Hematopoietic multipotent progenitor cell treated with erythropoietin and hydrocortisone succinate and interleukin-3 and kit ligand, for 8 days (in vitro differentiated cells): Measurements from ENCODE around the gene USP30.
"Not testable (repeated sequence)": the region's sequence is repeated elsewhere in the genome, so short reads cannot be mapped to it uniquely, and the experiment has no call there.

Experiments used
- DNase-seq: peaks from one replicate; pipeline ENCODE4 v3.0.0-alpha.2; 2015

The USP30 gene

GRCh38 chr12:109053382-109054123 is 1.2 kb downstream of the USP30 start:
- peak; percentile 24 for DNase-seq

GRCh38 chr12:109054124-109054513 is 1.7 kb downstream of the USP30 start:
- DNase-seq: not testable (repeated sequence)

- DNase-seq: no peak
Measured at GRCh38 chr12:109054520-109054919, 2.1 kb downstream of the USP30 start.

- DNase-seq: no peak
Measured at GRCh38 chr12:109056891-109057290, 4.5 kb downstream of the USP30 start.

GRCh38 chr12:109057376-109057775 is 5.0 kb downstream of the USP30 start:
- no peak for DNase-seq

GRCh38 chr12:109058773-109059172 is 6.4 kb downstream of the USP30 start:
- no peak for DNase-seq

GRCh38 chr12:109064143-109064542 is 11.8 kb downstream of the USP30 start:
- no peak for DNase-seq

GRCh38 chr12:109065154-109065852 is 12.9 kb downstream of the USP30 start:
- DNase-seq: no peak

GRCh38 chr12:109065853-109066193 is 13.4 kb downstream of the USP30 start:
- no peak for DNase-seq

- DNase-seq: no peak
Measured at GRCh38 chr12:109069307-109070271, 17.2 kb downstream of the USP30 start.

GRCh38 chr12:109074866-109075265 is 22.5 kb downstream of the USP30 start:
- no peak for DNase-seq

GRCh38 chr12:109082751-109083150 is 30.4 kb downstream of the USP30 start:
- DNase-seq: no peak

- DNase-seq: no peak
Measured at GRCh38 chr12:109084425-109084824, 32.0 kb downstream of the USP30 start.

GRCh38 chr12:109085590-109085989 is 33.2 kb downstream of the USP30 start:
- no peak for DNase-seq

- DNase-seq: no peak
Measured at GRCh38 chr12:109087250-109087649, 34.9 kb downstream of the USP30 start.

GRCh38 chr12:109088818-109089217 is 36.4 kb downstream of the USP30 start:
- no peak for DNase-seq

- DNase-seq: no peak
Measured at GRCh38 chr12:109089683-109090082, 37.3 kb downstream of the USP30 start.

GRCh38 chr12:109092497-109093021 is 40.2 kb downstream of the USP30 start:
- peak; percentile 34 for DNase-seq

- peak; percentile 94 for DNase-seq
Measured at GRCh38 chr12:109093022-109093918, 40.9 kb downstream of the USP30 start, which contains the start of gene ALKBH2. Gene ALKBH2 (minus strand): TSS chr12:109093472. CDS start chr12:109092786, 686 bp downstream.

GRCh38 chr12:109097140-109097434 is 44.7 kb downstream of the USP30 start:
- DNase-seq: no peak

GRCh38 chr12:109097435-109098182 is 45.2 kb downstream of the USP30 start, which contains the start of gene UNG:
Gene UNG (plus strand): TSS chr12:109097597. CDS start chr12:109097680, 83 bp downstream.
- DNase-seq: peak; percentile 94
